Loucy (cell line): ENCODE results near the gene ADM.

Source experiments
- CTCF ChIP-seq: fragments of 200-600 bp; sonication (generic); conservative IDR thresholded peaks from 2 replicates; pipeline ENCODE4 v1.5.1; 2014; ENCODE audit warnings: mild to moderate bottlenecking, antibody characterized with exemption, low read length
- EZH2phosphoT487 ChIP-seq: fragments of 200-600 bp; IDR thresholded peaks from 2 replicates; pipeline ENCODE4 v1.6.1; 2018; ENCODE audit warnings: antibody characterized with exemption, mild to moderate bottlenecking, moderate library complexity, borderline replicate concordance

- TF ChIP-seq CTCF, result no peak
- no peak for TF ChIP-seq EZH2phosphoT487
Measured at GRCh38 chr11:10351435-10351764, 46.5 kb downstream of the ADM start.
